GM18873 (cell line): ENCODE data around the gene TMEM170B.

Experiments
- ATAC-seq: cut with Tn5 transposase; IDR thresholded peaks from one replicate; pipeline ENCODE4 v1.9.1; 2021; ENCODE audit warnings: mild to moderate bottlenecking, moderate library complexity, moderate number of reproducible peaks; ENCODE audit not compliant: unreplicated experiment, low FRiP score

TMEM170B gene

DNA sequence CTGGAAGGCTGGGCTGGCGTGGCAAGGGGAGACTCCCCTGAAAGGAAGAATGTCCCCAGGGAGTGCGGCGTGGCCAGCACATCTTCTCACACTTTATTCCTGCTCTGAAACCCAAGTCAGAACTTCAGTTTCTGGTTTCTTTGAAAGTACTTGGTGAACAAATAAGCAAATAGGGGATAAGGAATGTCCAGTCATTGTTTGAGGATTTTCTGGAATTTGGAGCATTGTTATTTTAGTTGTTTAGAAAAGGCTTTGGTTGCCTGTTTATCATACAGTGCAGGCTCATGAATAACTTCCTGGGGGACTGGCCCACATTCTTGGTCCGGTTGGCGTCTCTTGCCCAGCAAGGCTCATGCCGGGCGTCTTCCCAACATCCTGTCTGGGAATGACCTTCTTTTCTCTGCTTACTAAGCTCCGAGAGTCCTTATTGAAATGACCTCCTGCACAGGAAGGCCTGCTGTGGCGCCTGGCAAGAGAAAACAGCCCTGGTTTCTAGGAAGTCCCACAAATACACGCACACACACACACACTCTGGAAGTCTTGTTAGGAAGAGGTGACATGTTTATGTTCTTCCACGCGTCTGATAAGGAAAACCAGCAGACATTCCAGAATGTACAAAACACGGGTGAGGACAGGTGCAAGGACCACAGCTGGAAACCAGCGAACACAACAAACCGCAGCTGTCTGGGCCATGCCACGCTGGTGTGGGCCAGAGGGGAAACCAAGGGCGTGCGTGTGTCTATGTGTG lies 71.9 kb downstream of the TMEM170B start:
- ATAC-seq: no peak

DNA sequence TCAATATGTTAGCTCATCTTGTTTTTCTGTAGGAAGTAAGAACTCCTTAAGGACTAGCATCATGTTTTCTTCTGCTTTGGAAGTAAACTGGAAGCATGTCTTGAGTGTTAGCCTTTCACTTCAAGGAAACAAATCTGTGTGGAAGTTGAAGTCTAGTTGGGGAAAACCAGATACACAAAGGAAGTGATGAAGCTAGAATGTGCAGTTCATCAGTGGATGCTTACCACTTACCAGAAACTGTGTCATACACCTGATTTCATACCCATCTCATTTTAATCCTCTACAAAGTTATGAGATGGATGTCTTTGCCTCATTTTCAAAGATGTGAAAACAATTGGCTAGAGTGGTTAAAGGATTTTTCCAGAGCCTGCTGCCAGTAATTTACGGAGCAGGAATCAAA lies 75.8 kb downstream of the TMEM170B start:
- ATAC-seq: no peak

GRCh38 chr6:11613858-11614257 lies 76.3 kb downstream of the TMEM170B start:
- no peak for ATAC-seq

- no peak for ATAC-seq
Observed at GRCh38 chr6:11614534-11615213, 77.1 kb downstream of the TMEM170B start.

GRCh38 chr6:11615214-11615602 lies 77.7 kb downstream of the TMEM170B start:
- no peak for ATAC-seq

GRCh38 chr6:11616200-11616611 lies 78.7 kb downstream of the TMEM170B start:
- ATAC-seq: no peak

DNA sequence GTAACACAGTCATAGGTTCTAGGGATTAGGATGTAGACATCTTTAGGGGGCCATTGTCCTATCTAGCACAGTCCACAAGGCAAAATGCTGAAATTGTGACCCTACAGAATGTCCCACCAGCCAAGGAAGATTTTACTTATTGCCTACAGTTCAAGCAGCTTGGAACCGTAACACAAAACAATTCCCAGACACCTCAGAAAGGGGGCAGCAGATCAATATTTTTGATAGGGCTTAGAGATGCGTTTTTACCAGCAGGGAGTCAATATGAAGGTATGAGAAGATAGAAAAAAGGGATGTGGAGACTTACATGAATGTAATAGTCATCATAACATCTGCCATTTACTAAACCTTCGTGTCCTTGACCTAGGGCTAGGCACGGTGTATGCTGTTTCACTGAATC lies 81.0 kb downstream of the TMEM170B start:
- ATAC-seq: no peak

GRCh38 chr6:11621119-11621518 lies 83.6 kb downstream of the TMEM170B start:
- ATAC-seq: no peak

DNA sequence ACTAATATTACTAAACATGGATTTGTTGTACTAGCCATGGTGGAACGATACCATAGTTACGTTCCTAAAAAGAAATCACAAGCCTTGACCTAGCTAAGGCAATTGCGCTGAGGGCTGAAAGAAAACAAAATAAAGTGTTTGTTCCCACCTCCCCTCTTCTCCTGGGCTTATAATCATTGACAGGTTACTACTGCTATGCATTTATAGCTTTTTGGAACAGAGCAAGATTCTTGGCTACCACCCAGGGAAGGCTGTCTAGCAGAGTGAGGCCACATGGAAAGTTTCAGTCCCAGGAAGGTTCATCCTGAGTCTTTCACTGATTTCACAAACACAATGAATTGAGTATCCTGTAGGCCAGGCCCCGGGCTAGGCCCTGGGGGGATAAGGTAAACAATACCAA lies 84.6 kb downstream of the TMEM170B start:
- no peak for ATAC-seq

DNA sequence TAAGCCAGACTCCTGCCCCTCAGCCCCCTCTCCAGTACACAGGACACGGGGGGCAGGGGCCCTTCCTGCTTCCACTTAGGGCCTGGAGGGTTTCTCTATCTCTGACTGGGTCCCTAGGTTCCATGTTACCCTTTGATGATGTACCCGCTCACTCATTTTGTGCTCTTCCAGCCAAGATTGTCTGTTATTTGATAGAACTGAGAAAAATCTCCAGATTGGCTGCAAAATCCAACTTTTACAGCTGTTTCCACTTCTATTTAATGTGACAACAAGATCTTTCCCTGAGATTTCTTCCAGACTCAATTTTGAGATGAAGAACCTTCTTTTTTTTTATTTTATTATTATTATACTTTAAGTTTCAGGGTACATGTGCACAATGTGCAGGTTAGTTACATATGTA lies 85.7 kb downstream of the TMEM170B start:
- no peak for ATAC-seq

DNA sequence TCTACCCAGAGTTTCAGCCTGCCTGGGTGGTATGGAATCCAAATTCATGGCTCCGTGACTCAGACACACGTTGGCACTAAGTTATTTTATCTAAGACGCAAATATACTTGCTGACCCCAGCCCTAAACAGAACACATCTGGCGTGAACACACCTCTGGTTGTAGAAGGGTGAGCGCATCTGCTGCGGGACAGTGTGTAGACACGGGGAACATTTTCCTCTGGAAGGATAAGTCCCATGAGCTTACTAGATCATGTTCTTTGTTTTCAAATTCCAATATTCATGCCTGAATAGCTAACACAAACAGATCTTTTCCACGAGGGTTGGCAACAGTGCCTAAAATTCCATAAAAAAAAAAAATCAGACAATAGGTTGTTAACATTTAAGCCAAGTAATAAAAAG lies 87.8 kb downstream of the TMEM170B start:
- no peak for ATAC-seq

DNA sequence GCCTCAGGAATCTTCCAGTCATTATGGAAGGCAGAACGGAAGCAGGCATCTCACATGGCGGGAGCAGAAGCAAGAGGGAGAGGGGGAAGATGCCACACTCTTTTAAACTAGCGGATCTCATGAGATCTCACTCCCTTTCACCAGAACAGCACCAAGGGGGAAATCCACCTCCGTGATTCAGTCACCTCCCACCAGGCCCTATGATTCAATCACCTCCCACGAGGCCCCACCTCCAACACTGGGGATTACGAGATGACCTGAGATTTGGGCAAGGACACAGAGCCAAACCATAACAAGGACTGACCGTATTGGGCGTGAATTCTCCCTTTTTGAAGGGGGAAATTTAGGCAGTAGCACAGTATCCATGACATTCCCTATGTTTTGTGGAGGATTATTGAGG lies 88.8 kb downstream of the TMEM170B start:
- no peak for ATAC-seq

- no peak for ATAC-seq
Observed at GRCh38 chr6:11628562-11628961, 91.0 kb downstream of the TMEM170B start.

GRCh38 chr6:11631008-11631407 lies 93.5 kb downstream of the TMEM170B start:
- ATAC-seq: no peak

GRCh38 chr6:11631539-11631938 lies 94.0 kb downstream of the TMEM170B start:
- ATAC-seq: no peak

- no peak for ATAC-seq
Observed at GRCh38 chr6:11632231-11632630, 94.7 kb downstream of the TMEM170B start.

GRCh38 chr6:11632795-11633511 lies 95.4 kb downstream of the TMEM170B start:
- no peak for ATAC-seq
